ENCODE measurements around the gene CTNNA3. TPM values are rescaled to one million over a fixed set of nuclear protein-coding genes. Genes with fewer than 3 reads are reported as not detected.

CTNNA3 gene
- total and polyA plus RNA-seq, 4 donors: 0.16 to 2.4 (median 1.4) TPM

DNA sequence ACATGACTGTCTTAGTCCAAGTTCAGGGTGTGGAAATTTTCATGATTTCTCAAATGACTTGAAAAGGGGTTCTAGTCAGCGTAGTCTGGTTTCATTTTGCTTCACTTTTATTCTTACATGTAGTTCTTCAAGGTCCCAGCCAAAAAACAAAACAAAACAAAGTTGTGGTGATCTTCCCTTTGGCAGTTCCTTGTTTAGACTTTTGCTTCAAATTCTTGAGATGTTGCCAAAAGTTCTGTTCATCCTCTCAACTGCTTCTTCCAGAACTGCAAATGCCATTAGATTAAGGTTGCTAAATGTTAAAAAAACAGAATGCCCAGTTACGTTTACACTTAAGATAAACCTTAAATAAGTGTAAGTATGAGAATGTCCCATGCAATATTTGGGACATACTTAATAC is 1140.9 kb downstream of the CTNNA3 start:
- Histone ChIP-seq H3K27ac (ENCODE audit: low read depth in 1 of 2, low read length in 2 of 2) (no peak overlapping the region), H3K27me3 (ENCODE audit: control insufficient read depth in 4 of 4, insufficient read depth in 4 of 4, low read length in 3 of 4) (no peaks in the 10 kb centered on the region), H3K4me3 (ENCODE audit: low read depth in 1 of 3, low read length in 3 of 3) (no peak overlapping the region), H3K9ac (ENCODE audit: low read depth in 1 of 2, low read length in 2 of 2) (no peak overlapping the region), H3K4me1 (ENCODE audit: control insufficient read depth in 4 of 4, insufficient read depth in 4 of 4, low read length in 3 of 4) (no peaks in the 10 kb centered on the region), H3K36me3 (ENCODE audit: control insufficient read depth in 4 of 4, insufficient read depth in 3 of 4, low read depth in 1 of 4, low read length in 3 of 4) (no peaks in the 10 kb centered on the region), H3K9me3 (ENCODE audit: control insufficient read depth in 4 of 4, low read length in 3 of 4) (no peaks in the 10 kb centered on the region)
- 75% methylated on average over 2 of the region's 2 CpGs for WGBS
- no peak for TF ChIP-seq HNF4G (IDR thresholded peaks at IDR 0.05)
- TF ChIP-seq, protein P1, sequence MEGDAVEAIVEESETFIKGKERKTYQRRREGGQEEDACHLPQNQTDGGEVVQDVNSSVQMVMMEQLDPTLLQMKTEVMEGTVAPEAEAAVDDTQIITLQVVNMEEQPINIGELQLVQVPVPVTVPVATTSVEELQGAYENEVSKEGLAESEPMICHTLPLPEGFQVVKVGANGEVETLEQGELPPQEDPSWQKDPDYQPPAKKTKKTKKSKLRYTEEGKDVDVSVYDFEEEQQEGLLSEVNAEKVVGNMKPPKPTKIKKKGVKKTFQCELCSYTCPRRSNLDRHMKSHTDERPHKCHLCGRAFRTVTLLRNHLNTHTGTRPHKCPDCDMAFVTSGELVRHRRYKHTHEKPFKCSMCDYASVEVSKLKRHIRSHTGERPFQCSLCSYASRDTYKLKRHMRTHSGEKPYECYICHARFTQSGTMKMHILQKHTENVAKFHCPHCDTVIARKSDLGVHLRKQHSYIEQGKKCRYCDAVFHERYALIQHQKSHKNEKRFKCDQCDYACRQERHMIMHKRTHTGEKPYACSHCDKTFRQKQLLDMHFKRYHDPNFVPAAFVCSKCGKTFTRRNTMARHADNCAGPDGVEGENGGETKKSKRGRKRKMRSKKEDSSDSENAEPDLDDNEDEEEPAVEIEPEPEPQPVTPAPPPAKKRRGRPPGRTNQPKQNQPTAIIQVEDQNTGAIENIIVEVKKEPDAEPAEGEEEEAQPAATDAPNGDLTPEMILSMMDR (IDR thresholded peaks at IDR 0.05; ENCODE audit: low read depth, low read length, missing input control): no peak
- TF ChIP-seq TAF1 (conservative IDR thresholded peaks at IDR 0.05): no peak
- TF ChIP-seq RXRA (IDR thresholded peaks at IDR 0.05): no peak
- TF ChIP-seq, protein P2, sequence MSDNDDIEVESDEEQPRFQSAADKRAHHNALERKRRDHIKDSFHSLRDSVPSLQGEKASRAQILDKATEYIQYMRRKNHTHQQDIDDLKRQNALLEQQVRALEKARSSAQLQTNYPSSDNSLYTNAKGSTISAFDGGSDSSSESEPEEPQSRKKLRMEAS (IDR thresholded peaks at IDR 0.05): no peak
- TF ChIP-seq, protein P3, sequence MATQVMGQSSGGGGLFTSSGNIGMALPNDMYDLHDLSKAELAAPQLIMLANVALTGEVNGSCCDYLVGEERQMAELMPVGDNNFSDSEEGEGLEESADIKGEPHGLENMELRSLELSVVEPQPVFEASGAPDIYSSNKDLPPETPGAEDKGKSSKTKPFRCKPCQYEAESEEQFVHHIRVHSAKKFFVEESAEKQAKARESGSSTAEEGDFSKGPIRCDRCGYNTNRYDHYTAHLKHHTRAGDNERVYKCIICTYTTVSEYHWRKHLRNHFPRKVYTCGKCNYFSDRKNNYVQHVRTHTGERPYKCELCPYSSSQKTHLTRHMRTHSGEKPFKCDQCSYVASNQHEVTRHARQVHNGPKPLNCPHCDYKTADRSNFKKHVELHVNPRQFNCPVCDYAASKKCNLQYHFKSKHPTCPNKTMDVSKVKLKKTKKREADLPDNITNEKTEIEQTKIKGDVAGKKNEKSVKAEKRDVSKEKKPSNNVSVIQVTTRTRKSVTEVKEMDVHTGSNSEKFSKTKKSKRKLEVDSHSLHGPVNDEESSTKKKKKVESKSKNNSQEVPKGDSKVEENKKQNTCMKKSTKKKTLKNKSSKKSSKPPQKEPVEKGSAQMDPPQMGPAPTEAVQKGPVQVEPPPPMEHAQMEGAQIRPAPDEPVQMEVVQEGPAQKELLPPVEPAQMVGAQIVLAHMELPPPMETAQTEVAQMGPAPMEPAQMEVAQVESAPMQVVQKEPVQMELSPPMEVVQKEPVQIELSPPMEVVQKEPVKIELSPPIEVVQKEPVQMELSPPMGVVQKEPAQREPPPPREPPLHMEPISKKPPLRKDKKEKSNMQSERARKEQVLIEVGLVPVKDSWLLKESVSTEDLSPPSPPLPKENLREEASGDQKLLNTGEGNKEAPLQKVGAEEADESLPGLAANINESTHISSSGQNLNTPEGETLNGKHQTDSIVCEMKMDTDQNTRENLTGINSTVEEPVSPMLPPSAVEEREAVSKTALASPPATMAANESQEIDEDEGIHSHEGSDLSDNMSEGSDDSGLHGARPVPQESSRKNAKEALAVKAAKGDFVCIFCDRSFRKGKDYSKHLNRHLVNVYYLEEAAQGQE (IDR thresholded peaks at IDR 0.05): no peak
- no peak for TF ChIP-seq YY1 (IDR thresholded peaks at IDR 0.05)
- no peak for TF ChIP-seq FOXA1 (IDR thresholded peaks at IDR 0.05)
- TF ChIP-seq RAD21 (IDR thresholded peaks at IDR 0.05): no peak
- no peak for TF ChIP-seq SP1 (IDR thresholded peaks at IDR 0.05)
- TF ChIP-seq, protein P4, sequence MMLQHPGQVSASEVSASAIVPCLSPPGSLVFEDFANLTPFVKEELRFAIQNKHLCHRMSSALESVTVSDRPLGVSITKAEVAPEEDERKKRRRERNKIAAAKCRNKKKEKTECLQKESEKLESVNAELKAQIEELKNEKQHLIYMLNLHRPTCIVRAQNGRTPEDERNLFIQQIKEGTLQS (IDR thresholded peaks at IDR 0.05): no peak
- no peak for TF ChIP-seq NR2F2 (IDR thresholded peaks at IDR 0.05)
- TF ChIP-seq, protein P5, sequence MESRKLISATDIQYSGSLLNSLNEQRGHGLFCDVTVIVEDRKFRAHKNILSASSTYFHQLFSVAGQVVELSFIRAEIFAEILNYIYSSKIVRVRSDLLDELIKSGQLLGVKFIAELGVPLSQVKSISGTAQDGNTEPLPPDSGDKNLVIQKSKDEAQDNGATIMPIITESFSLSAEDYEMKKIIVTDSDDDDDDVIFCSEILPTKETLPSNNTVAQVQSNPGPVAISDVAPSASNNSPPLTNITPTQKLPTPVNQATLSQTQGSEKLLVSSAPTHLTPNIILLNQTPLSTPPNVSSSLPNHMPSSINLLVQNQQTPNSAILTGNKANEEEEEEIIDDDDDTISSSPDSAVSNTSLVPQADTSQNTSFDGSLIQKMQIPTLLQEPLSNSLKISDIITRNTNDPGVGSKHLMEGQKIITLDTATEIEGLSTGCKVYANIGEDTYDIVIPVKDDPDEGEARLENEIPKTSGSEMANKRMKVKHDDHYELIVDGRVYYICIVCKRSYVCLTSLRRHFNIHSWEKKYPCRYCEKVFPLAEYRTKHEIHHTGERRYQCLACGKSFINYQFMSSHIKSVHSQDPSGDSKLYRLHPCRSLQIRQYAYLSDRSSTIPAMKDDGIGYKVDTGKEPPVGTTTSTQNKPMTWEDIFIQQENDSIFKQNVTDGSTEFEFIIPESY (IDR thresholded peaks at IDR 0.05): no peak
- TF ChIP-seq EGR1 (IDR thresholded peaks at IDR 0.05; ENCODE audit: low read depth in 2 of 2): no peak
- TF ChIP-seq GABPA (IDR thresholded peaks at IDR 0.05 in 1 of 2, conservative IDR thresholded peaks at IDR 0.05 in 1 of 2): no peak
- no peak for TF ChIP-seq JUND (IDR thresholded peaks at IDR 0.05)
- no peak for TF ChIP-seq HNF4A (conservative IDR thresholded peaks at IDR 0.05)
- no peak for TF ChIP-seq FOXA2 (IDR thresholded peaks at IDR 0.05)
- no peak for DNase-seq (ENCODE audit: low spot score)
